K562 (cell line): Measurements from ENCODE around the gene STAP1. TPM values are rescaled to one million over a fixed set of nuclear protein-coding genes. Genes with fewer than 3 reads are reported as not detected.

Experiments
- ATAC-seq: fragments of 200-7000 bp; cut with Tn5 transposase; 3 replicates; pipeline ENCODE4 v1.9.1; 2020; ENCODE audit warnings: moderate library complexity
- BruUV-seq: library from RNA; stranded (reverse); fragments of 400-500 nt; replicated peaks from 2 replicates; lab custom pipeline; 2021; lab: Mats Ljungman, UMichigan
- CTCF ChIA-PET: fragments of 300-600 bp; formaldehyde crosslinking; extraction: SDS; loops from one replicate; lab custom pipeline; 2021; ENCODE audit warnings: low intra/inter-chr PET ratio; lab: Yijun Ruan, JAX
- POLR2A ChIA-PET: fragments of 300-600, 350-650 bp; sonication (Branson Sonifier 250); formaldehyde crosslinking; extraction: SDS; loops from one replicate; lab custom pipeline; 2021; ENCODE audit warnings: antibody characterized with exemption, inconsistent platforms; lab: Yijun Ruan, JAX
- DNase-seq, 4 experiments: peaks; one replicate each; pipeline versions ENCODE4 v3.0.0 to v3.0.0-alpha.2; 2011 to 2018; ENCODE audit warnings: low spot score in 3 of 4, mixed read lengths in 3 of 4; ENCODE audit errors: extremely low read depth in 1 of 4
- FAIRE-seq: peaks from 2 replicates; lab custom pipeline; 2011; peaks lifted over from hg19 to GRCh38; lab: Jason Lieb, UNC
- H2AFZ ChIP-seq: 2 replicates; pipeline ENCODE4 v1.6.0; 2011; ENCODE audit warnings: low read depth, low read length, control low read depth, inconsistent platforms
- H3K27ac ChIP-seq: fragments of 200-600 bp; 3 replicates; pipeline ENCODE4 v1.8.0; 2011; ENCODE audit warnings: low read depth, mild to moderate bottlenecking, control low read depth, inconsistent platforms, low read length, moderate library complexity, mixed read lengths; ENCODE audit errors: extremely low read depth
- H3K27me3 ChIP-seq, 2 experiments: fragments of 300-600 bp in 1 of 2; 2 replicates in 1 of 2; 3 replicates in 1 of 2; pipeline versions ENCODE4 v1.6.0 to v1.8.0; 2011; ENCODE audit warnings: inconsistent platforms in 2 of 2, low read length in 2 of 2, mild to moderate bottlenecking in 1 of 2, mixed read lengths in 1 of 2, moderate library complexity in 1 of 2; ENCODE audit not compliant: control insufficient read depth in 2 of 2, insufficient read depth in 2 of 2
- H3K36me3 ChIP-seq: fragments of 300-600 bp; 3 replicates; pipeline ENCODE4 v1.8.0; 2011; ENCODE audit warnings: mild to moderate bottlenecking, low read length, inconsistent platforms; ENCODE audit not compliant: control insufficient read depth, insufficient read depth
- H3K4me1 ChIP-seq, 2 experiments: fragments of 200-600 bp in 1 of 2; replicated peaks in 1 of 2; 2 replicates in 1 of 2; 3 replicates in 1 of 2; pipeline versions ENCODE4 v1.5.1 to v1.8.0; 2011; ENCODE audit warnings: inconsistent platforms in 2 of 2, low read length in 2 of 2, mild to moderate bottlenecking in 1 of 2, mixed read lengths in 1 of 2, moderate library complexity in 1 of 2; ENCODE audit not compliant: control insufficient read depth in 2 of 2, insufficient read depth in 2 of 2
- H3K4me2 ChIP-seq: 2 replicates; pipeline ENCODE4 v1.6.1; 2011; ENCODE audit warnings: low read length, control low read depth, inconsistent platforms, mixed read lengths; ENCODE audit not compliant: insufficient read depth
- H3K4me3 ChIP-seq: fragments of 200-600 bp; sonication (generic), shearing (Covaris generic); 2 replicates; pipeline ENCODE4 v1.5.1; 2016; ENCODE audit warnings: control low read depth, inconsistent platforms
- H3K79me2 ChIP-seq: fragments of 200-600 bp; 3 replicates; pipeline ENCODE4 v1.8.0; 2011; ENCODE audit warnings: low read length, inconsistent platforms; ENCODE audit not compliant: control insufficient read depth, insufficient read depth
- H3K9ac ChIP-seq, 2 experiments: 2 replicates each; pipeline versions ENCODE4 v1.6.0 to v1.6.1; 2011; ENCODE audit warnings: low read depth in 2 of 2, low read length in 2 of 2, control low read depth in 1 of 2, inconsistent platforms in 1 of 2, mild to moderate bottlenecking in 1 of 2, mixed read lengths in 1 of 2; ENCODE audit not compliant: insufficient read depth in 1 of 2
- H3K9me1 ChIP-seq: one replicate; pipeline ENCODE4 v1.6.0; 2011; ENCODE audit warnings: inconsistent platforms, mild to moderate bottlenecking, low read length, moderate library complexity; ENCODE audit not compliant: control insufficient read depth, insufficient read depth
- H3K9me3 ChIP-seq: replicated peaks from 2 replicates; pipeline ENCODE4 v1.5.1; 2011; ENCODE audit warnings: low read depth, low read length, inconsistent platforms; ENCODE audit not compliant: control insufficient read depth, insufficient read depth
- H4K20me1 ChIP-seq: replicated peaks from 2 replicates; pipeline ENCODE4 v1.6.1; 2011; ENCODE audit warnings: low read length, inconsistent platforms, mixed read lengths; ENCODE audit not compliant: control insufficient read depth, insufficient read depth
- CCNT2 ChIP-seq: IDR thresholded peaks from 2 replicates; pipeline ENCODE4 v1.6.1; 2011; ENCODE audit warnings: borderline replicate concordance, low read depth, mild to moderate bottlenecking, moderate library complexity, mixed read lengths, low read length; ENCODE audit not compliant: insufficient read length; ENCODE audit errors: extremely low read depth
- DPF2 ChIP-seq: fragments of 450-650 bp; IDR thresholded peaks from 2 replicates; pipeline ENCODE4 v1.6.1; 2016
- ESRRA ChIP-seq: fragments of 450-650 bp; IDR thresholded peaks from 2 replicates; pipeline ENCODE4 v1.6.1; 2014; ENCODE audit warnings: low read depth, mild to moderate bottlenecking, moderate library complexity, borderline replicate concordance
- FOXA1 ChIP-seq: fragments of 450-650 bp; IDR thresholded peaks from 2 replicates; pipeline ENCODE4 v1.6.1; 2016; ENCODE audit warnings: mild to moderate bottlenecking, borderline replicate concordance
- FOXM1 ChIP-seq, 2 experiments: fragments of 450-650 bp in 1 of 2; sonication (generic) in 1 of 2; formaldehyde crosslinking in 1 of 2; IDR thresholded peaks; 2 replicates each; pipeline versions ENCODE4 v1.6.1 to v1.9.0; 2017 to 2022; ENCODE audit warnings: low read depth in 2 of 2, mild to moderate bottlenecking in 2 of 2, missing genetic modification reagents in 1 of 2, moderate library complexity in 1 of 2
- HMBOX1 ChIP-seq: sonication (generic); IDR thresholded peaks from 2 replicates; pipeline ENCODE4 v1.6.1; 2016
- ID3 ChIP-seq, 2 experiments: fragments of 250-450 bp in 1 of 2; fragments of 450-650 bp in 1 of 2; sonication (Bioruptor Pico) in 1 of 2; IDR thresholded peaks; 2 replicates each; pipeline versions ENCODE4 v1.6.1 to v1.8.0; 2016 to 2021; ENCODE audit warnings: mild to moderate bottlenecking in 2 of 2, moderate library complexity in 2 of 2, missing compliant biosample characterization in 1 of 2, missing genetic modification characterization in 1 of 2
- MEIS2 ChIP-seq: fragments of 450-650 bp; IDR thresholded peaks from 2 replicates; pipeline ENCODE4 v1.6.1; 2014; ENCODE audit warnings: mild to moderate bottlenecking; ENCODE audit not compliant: partially characterized antibody
- MTA1 ChIP-seq: fragments of 450-650 bp; IDR thresholded peaks from 2 replicates; pipeline ENCODE4 v1.6.1; 2017; ENCODE audit warnings: borderline replicate concordance
- NBN ChIP-seq: fragments of 450-650 bp; IDR thresholded peaks from 2 replicates; pipeline ENCODE4 v1.6.1; 2016; ENCODE audit warnings: low read depth, mild to moderate bottlenecking
- NEUROD1 ChIP-seq: fragments of 150-350 bp; IDR thresholded peaks from 2 replicates; pipeline ENCODE4 v1.6.1; 2014; ENCODE audit warnings: borderline replicate concordance, low read length, low read depth; ENCODE audit not compliant: partially characterized antibody
- PKNOX1 ChIP-seq: fragments of 450-650 bp; IDR thresholded peaks from 2 replicates; pipeline ENCODE4 v1.6.1; 2016
- RCOR1 ChIP-seq, 2 experiments: IDR thresholded peaks; 2 replicates each; pipeline ENCODE4 v1.6.1; 2012; ENCODE audit warnings: low read depth in 2 of 2, low read length in 2 of 2, borderline replicate concordance in 1 of 2, improper control_type of control experiment in 1 of 2
- SMARCA4 ChIP-seq: fragments of 450-650 bp; IDR thresholded peaks from 2 replicates; pipeline ENCODE4 v1.6.1; 2016
- SMARCA5 ChIP-seq: fragments of 450-650 bp; IDR thresholded peaks from 2 replicates; pipeline ENCODE4 v1.6.1; 2016
- SMARCE1 ChIP-seq: fragments of 450-650 bp; IDR thresholded peaks from 2 replicates; pipeline ENCODE4 v1.7.1; 2016; ENCODE audit warnings: mild to moderate bottlenecking
- SPI1 ChIP-seq: IDR thresholded peaks from 2 replicates; pipeline ENCODE4 v1.6.1; 2011; ENCODE audit warnings: low read depth, low read length, control low read depth, borderline replicate concordance
- ZNF263 ChIP-seq: sonication (generic); formaldehyde crosslinking; IDR thresholded peaks from 2 replicates; pipeline ENCODE4 v1.8.0; 2022; ENCODE audit warnings: mild to moderate bottlenecking, missing genetic modification reagents, borderline replicate concordance
- ZNF512 ChIP-seq: IDR thresholded peaks from 2 replicates; pipeline ENCODE4 v1.6.1; 2016; ENCODE audit warnings: missing genetic modification characterization, missing compliant biosample characterization
- in situ Hi-C: fragments of 300-500 bp; cut with MboI; formaldehyde crosslinking; loops from 4 replicates; pipeline ENCODE4 v1.15.0; 2018; ENCODE audit warnings: inconsistent platforms, mixed read lengths
- intact Hi-C: fragments of 100-400 bp; cut with micrococcal nuclease; formaldehyde crosslinking; loops from 2 replicates; pipeline ENCODE4 v1.14.2; 2022
- polyA plus RNA-seq, 8 experiments: library from polyadenylated mRNA; depleted of rRNA in 4 of 8; stranded (reverse) in 5 of 8; unstranded in 3 of 8; fragments of >200 nt; fragmentation: Nextera tagmentation in 2 of 8; fragmentation: Illumina TruSeq in 1 of 8; extraction: Ambion mirVana in 2 of 8; extraction: Trizol in 1 of 8; gene quantifications; 2 replicates each; pipeline versions ENCODE4 v1.2.1 to v1.2.3, GENCODE V29; 2011 to 2014; ENCODE audit warnings: inconsistent platforms in 1 of 8, missing spikeins in 1 of 8
- total RNA-seq, 7 experiments: library from RNA; depleted of rRNA in 6 of 7; stranded (reverse); fragments of >200 nt in 6 of 7; fragmentation: Illumina TruSeq in 2 of 7; extraction: Trizol in 2 of 7; gene quantifications; 2 replicates each; pipeline versions ENCODE4 v1.2.1 to v1.2.3, GENCODE V29; 2011 to 2021; ENCODE audit warnings: low replicate concordance in 1 of 7

Gene STAP1
- total and polyA plus RNA-seq, 9 of the 15 experiments (the other 6 are each of a cell fraction or from before 2014, with no cell fraction given), result 0.50 to 5.6 (median 1.4) TPM

- no TSS peak for BruUV-seq
- Histone ChIP-seq H3K79me2 (no peaks in the 10 kb centered on the region), H3K9ac (peak overlapping the region; percentile 11 to 29; a peak in 1 of 4 replicates), H3K9me3 (no peaks in the 10 kb centered on the region), H2AFZ (peak overlapping the region; percentile 91), H3K9me1 (no peaks in the 10 kb centered on the region), H3K36me3 (no peaks in the 10 kb centered on the region; the same call in 2 of the 3 replicates), H4K20me1 (no peaks in the 10 kb centered on the region), H3K4me2 (peak overlapping the region; percentile 34; the same call in 1 of the 2 replicates), H3K4me3 (no peak overlapping the region), H3K4me1 (peaks cover 3 to 52% of the 10 kb centered on the region in 2 experiments; a peak in 3 of 5 replicates), H3K27ac (peak overlapping the region; percentile 63), H3K27me3 (no peaks in the 10 kb centered on the region)
- in situ Hi-C loops (no loop called here), intact Hi-C loops (no loop called here)
- ChIA-PET POLR2A (interaction anchor here (0.8 kb wide), 1 partner anchor 17 kb away, joined by 3 read pairs; no protein-coding TSS in a partner anchor), CTCF (no interaction called here)
- FAIRE-seq, result no peak
- peak; percentile 11; the same call in 2 of the 3 replicates for ATAC-seq
- peak in 1 of 4 experiments; percentile 28 for DNase-seq
- TF ChIP-seq RCOR1 (IDR thresholded peaks at IDR 0.05; ENCODE audit: borderline replicate concordance in 1 of 2, low read depth in 2 of 2, low read length in 2 of 2), result no peak
- TF ChIP-seq NBN, result 0 out of 2 replicates have a peak, but pooled peaks have one; percentile 33
- TF ChIP-seq ZNF512 (tag), result no peak
- peak; percentile 34; the same call in 1 of the 2 replicates for TF ChIP-seq PKNOX1
- peak; percentile 22; the same call in 1 of the 2 replicates for TF ChIP-seq ESRRA
- no peak for TF ChIP-seq NEUROD1
- TF ChIP-seq ID3 (CRISPR knock-in tag; IDR thresholded peaks at IDR 0.05), result no peak
- peak; percentile 57; the same call in 1 of the 2 replicates for TF ChIP-seq ID3 (tag; IDR thresholded peaks at IDR 0.05)
- no peak for TF ChIP-seq FOXA1
- TF ChIP-seq FOXM1 (IDR thresholded peaks at IDR 0.05; ENCODE audit: low read depth), result 0 out of 2 replicates have a peak, but pooled peaks have one; percentile 29
- no peak for TF ChIP-seq FOXM1 (CRISPR knock-in tag; IDR thresholded peaks at IDR 0.05; ENCODE audit: low read depth)
- TF ChIP-seq SMARCA4, result 0 out of 2 replicates have a peak, but pooled peaks have one; percentile 18
- TF ChIP-seq ZNF263 (CRISPR knock-in tag), result no peak
- TF ChIP-seq SPI1, result 0 out of 2 replicates have a peak, but pooled peaks have one; percentile 36
- 0 out of 2 replicates have a peak, but pooled peaks have one; percentile 12 for TF ChIP-seq SMARCA5
- peak; percentile 33 for TF ChIP-seq MEIS2
- TF ChIP-seq HMBOX1, result peak; percentile 41; the same call in 1 of the 2 replicates
- TF ChIP-seq SMARCE1, result 0 out of 2 replicates have a peak, but pooled peaks have one; percentile 25
- no peak for TF ChIP-seq MTA1
- TF ChIP-seq CCNT2, result peak; percentile 24
- peak; percentile 43; the same call in 1 of the 2 replicates for TF ChIP-seq DPF2
Observed at GRCh38 chr4:67573193-67573592, 14.7 kb downstream of the STAP1 start.
